ENCODE data around the gene PHF12. TPM values are rescaled to one million over a fixed set of nuclear protein-coding genes. Genes with fewer than 3 reads are reported as not detected.

PHF12 gene
- total and polyA plus RNA-seq, 2 of the 8 experiments (the other 6 are each of a cell fraction or from before 2014, with no cell fraction given), result 38.8 to 65.7 TPM

GRCh38 chr17:28892024-28892423, 59.3 kb downstream of the PHF12 start (continued):
- TF ChIP-seq, protein P1, sequence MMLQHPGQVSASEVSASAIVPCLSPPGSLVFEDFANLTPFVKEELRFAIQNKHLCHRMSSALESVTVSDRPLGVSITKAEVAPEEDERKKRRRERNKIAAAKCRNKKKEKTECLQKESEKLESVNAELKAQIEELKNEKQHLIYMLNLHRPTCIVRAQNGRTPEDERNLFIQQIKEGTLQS (IDR thresholded peaks at IDR 0.05; ENCODE audit: insufficient read depth, low read depth, low read length), result no peak
- TF ChIP-seq SP2 (IDR thresholded peaks at IDR 0.05; ENCODE audit: low read length) (no peak), SP4 (IDR thresholded peaks at IDR 0.05; ENCODE audit: low read length) (no peak)
